Stimulated activated naive CD8-positive, alpha-beta T cell treated with anti-CD3 and anti-CD28 coated beads, Interleukin-15, Interleukin-2, amounts not matched to agents 100 U/mL and 50 U/mL, for 24 hours (primary cell): ENCODE data around the gene COQ3.
"Not testable (repeated sequence)": the region's sequence is repeated elsewhere in the genome, so short reads cannot be mapped to it uniquely, and the experiment has no call there.

Experiments
- ATAC-seq: fragments of 150-1000 bp; cut with Tn5 transposase; one replicate; pipeline ENCODE4 v1.10.0; 2021
- DNase-seq: peaks from one replicate; pipeline ENCODE4 v3.0.0; 2021

Gene COQ3

GRCh38 chr6:99378636-99379035, 15.4 kb downstream of the COQ3 start:
- DNase-seq, result no peak

DNA sequence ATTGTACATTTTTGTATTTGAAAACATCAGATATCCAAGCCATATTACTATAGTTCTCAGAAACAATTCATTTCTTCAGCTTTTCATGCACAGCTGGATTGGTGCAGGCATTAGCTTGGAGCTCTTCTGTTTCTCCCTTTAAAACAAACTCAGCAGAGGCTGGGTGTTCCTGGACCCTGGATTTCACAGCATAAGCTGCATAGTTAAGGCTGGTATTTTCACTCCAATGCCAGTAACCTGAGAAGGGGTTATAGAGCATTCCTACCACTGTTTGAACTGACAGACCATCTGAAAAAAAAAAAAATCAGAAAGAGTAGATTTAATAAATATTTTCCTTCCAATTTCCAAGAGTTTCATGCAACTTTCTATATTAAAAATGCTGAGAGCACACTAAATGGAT, 24.5 kb downstream of the COQ3 start:
- DNase-seq, result no peak
- ATAC-seq, result no peak

More at GRCh38 chr6:99378636-99379035, 15.4 kb downstream of the COQ3 start:
- ATAC-seq, result no peak

DNA sequence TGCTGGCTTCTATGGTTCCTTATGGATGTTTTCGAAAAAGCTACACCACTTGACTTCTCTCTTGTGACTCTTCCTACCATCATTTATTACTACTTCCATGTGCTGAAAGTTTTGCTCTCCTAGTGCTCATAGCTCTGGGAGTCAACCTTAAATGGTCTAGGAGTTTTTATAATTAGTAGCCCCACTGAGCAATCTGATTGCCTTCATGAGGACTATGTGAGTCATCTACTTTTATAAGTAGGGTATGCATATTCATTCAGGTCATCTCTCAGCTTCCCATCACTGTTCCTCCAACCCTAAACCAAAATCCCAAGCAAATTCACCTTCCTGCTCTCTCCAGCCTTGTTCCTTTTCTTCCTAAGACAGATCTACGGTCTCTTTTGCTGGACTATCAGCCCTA, 27.1 kb downstream of the COQ3 start:
- DNase-seq (no peak), ATAC-seq (no peak)

DNA sequence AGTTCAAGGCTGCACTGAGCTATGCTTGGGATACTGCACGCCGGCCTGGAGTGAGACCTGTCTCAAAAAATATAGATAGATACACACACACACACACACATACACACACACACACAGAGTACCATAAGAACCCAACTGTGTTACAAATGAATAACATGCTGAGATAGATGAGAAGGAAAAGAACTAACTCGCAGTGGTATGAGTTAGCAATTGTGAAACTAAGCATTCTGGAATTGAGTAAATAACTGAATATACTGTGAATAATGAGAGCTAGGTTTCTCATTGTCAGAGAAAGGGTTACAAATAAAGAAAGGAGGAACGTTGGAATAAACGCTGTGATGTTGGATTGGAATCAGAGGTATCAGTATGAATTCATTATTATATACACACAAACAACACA, 30.0 kb downstream of the COQ3 start:
- ATAC-seq, result peak; percentile 21
- no peak for DNase-seq

- peak; percentile 92 for ATAC-seq
- DNase-seq, result peak; percentile 18
Measured at GRCh38 chr6:99362678-99363268, 31.2 kb downstream of the COQ3 start.

- no peak for ATAC-seq
Measured at GRCh38 chr6:99359800-99360199, 34.2 kb downstream of the COQ3 start.

DNA sequence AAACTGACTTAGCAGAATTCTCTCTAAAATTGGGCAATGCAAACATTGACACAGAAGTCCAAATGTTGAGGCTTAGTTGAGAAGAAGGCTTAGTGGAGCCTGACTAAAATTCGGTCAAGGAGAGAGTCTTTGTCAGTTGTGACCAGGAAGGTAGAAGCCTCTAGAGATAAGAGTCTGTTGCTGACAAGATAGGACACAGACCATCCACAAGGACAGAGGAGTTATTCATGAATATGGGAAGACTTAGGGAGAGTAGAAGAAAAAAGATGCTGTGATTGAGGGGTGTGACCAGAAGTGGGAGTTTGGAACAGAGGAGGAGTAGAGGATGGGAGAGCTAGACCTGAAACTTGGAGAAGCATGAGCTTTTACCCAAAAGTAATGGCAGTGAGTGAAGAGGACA, 37.4 kb downstream of the COQ3 start:
- ATAC-seq (no peak), DNase-seq (no peak)

More at GRCh38 chr6:99359800-99360199, 34.2 kb downstream of the COQ3 start:
- no peak for DNase-seq

- DNase-seq (no peak), ATAC-seq (no peak)
Measured at GRCh38 chr6:99354983-99355382, 39.0 kb downstream of the COQ3 start.

DNA sequence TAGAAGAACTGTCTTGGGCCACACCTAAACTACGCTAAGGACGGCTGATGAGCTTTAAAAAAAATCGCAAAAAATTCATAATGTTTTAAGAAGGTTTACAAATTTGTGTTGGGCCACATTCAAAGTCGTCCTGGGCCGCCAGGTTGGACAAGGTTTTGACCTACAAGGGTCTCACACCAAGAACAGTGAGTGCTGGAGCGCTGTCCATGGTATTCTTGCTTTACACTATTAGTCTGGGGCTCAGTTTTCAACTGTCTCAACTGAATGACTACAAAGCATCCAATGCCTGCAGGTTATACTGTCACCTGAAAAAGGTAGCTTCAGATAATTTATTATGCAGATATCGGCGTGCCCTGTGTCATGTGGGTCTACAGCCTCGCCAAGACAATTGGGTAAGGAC, 40.9 kb downstream of the COQ3 start:
- DNase-seq (no peak), ATAC-seq (no peak)

DNA sequence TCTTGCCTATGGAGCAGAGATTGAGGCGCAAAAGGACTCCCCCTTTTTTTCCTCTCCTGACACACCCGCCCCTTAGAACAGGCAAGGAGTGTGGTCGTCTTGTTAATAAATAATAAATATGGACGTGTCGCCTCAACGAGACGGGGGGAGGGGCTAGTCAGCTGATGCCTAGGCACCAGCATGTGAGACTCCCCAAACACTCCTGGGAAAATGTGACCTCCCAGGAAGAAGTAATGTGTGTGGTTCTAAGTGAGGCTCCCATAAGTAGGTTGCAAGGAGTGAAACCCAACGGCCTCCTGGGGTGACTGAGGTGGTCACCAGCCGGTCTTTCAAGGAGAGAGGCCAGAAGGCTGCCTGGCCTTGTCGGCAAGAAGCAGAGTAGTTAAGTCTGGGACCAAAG, 43.4 kb downstream of the COQ3 start:
- ATAC-seq (no peak), DNase-seq (no peak)

DNA sequence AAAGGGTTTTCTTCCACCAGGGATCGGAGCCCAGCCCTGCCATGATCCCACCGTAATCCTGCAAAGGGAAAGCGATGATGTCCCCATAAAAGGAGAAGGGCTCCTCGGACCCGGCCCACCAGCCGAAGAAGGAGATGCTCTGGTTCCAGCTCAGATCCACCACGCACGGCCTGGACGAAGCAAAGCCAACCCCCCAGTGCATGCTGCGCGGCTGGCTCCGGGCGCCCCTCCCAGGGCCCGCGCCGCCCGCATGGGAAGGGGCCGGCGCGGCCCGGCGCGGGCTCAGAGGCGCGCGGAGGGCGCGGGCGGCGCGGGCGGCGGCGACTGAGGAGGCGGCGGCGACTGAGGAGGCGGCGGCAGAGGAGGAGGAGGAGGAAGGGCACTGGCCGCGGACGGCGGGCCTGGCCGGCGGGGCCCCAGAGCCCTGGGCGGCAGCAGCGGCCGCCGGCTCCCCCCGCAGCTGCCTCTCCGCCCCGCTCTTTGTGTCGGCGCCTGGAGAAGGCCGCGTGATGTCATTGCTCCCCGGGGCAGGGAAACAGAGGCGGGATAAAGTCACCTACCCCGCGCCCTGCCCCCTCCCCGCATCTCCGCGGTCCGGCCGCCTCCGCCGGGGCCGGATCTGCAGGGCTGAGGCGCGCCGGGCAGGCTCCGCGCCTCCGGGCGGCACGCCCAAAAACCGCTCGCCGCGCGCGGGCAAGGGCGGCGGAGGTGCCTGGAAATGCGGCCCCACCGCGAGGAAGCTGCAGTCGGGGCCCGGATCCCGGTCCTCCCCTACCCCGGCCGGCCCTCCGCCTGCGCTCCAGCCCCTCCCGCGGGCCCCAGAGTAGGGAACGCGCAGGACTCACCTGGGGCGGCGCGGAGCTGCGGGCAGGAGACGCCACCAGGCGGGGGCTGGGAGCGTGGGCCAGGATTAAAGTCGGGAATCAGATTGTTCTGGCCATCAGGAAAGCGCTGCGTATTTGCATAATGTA, 44.5 kb downstream of the COQ3 start, which contains the start of gene FAXC:
Gene FAXC, minus strand, starts transcription at position 504 of the 971 bp plus-strand sequence. Its CDS starts 302 bp downstream, at position 202.
- DNase-seq (peak; percentile 14), ATAC-seq (peak; percentile 48)

- no peak for ATAC-seq
- no peak for DNase-seq
Measured at GRCh38 chr6:99348288-99349170, 45.5 kb downstream of the COQ3 start.

- ATAC-seq (no peak), DNase-seq (no peak)
Measured at GRCh38 chr6:99347804-99348203, 46.2 kb downstream of the COQ3 start.

GRCh38 chr6:99346595-99346994, 47.4 kb downstream of the COQ3 start:
- ATAC-seq (no peak), DNase-seq (no peak)

DNA sequence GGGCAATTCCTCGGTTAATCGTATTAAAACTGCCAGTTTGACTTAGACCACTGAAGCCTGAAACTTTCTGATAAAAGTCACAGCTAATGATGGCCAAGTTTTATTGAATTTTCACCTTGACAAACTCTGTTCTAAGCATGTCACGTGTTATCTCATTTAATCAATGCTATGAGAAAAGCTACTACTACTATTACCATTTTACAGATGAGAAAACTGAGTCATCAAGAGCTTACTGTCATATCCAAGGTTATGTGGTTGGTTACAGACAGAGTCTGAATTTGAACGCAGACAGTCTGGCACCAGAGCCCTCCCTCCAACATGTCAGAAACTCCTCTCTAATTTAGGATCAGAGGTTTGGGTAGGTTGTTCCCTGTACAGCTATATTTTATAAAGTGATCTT, 48.8 kb downstream of the COQ3 start:
- no peak for ATAC-seq

GRCh38 chr6:99344289-99344688, 49.7 kb downstream of the COQ3 start:
- no peak for ATAC-seq
- no peak for DNase-seq

More for the DNA sequence above, 48.8 kb downstream of the COQ3 start:
- DNase-seq, result no peak

GRCh38 chr6:99341862-99342455, 52.0 kb downstream of the COQ3 start:
- DNase-seq (no peak), ATAC-seq (no peak)

GRCh38 chr6:99338188-99338587, 55.8 kb downstream of the COQ3 start:
- ATAC-seq (no peak), DNase-seq (no peak)

GRCh38 chr6:99335298-99335697, 58.7 kb downstream of the COQ3 start:
- not testable (repeated sequence) for DNase-seq, ATAC-seq

DNA sequence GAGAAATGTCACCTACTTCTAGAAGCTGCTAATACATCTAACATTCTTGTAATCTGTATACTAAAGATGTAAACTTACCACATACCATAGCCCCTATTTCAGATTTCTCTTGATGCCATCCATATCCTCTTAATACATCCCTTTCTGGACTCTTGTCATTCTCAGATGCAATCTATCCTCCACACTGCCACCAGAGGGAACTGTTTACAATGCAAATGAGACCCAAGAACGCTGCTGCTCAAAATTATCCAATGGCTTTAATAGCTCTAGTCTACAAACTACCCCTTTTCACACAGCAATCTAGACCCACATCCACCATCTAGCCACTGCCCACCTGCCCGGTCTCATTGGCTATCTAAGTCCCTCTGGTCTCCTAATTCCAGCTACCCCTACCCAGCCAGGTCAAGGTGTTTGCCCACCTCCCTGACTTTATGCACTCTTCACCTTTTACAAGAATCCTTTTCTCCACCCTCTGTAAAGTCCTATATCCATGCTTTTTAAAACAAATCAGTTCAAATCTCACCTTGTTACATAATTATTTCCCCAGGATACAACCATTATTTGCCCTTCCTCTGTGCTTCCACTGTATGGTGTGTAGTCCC, 59.4 kb downstream of the COQ3 start:
- ATAC-seq, result peak; percentile 40

GRCh38 chr6:99333068-99333467, 60.9 kb downstream of the COQ3 start:
- ATAC-seq (no peak), DNase-seq (no peak)

More for the DNA sequence above, 59.4 kb downstream of the COQ3 start:
- peak; percentile 13 for DNase-seq
